SU-DHL-6 (cell line): ENCODE results near the gene EFNA5.

Experiments used
- EZH2phosphoT487 ChIP-seq: fragments of 200-600 bp; sonication (generic), shearing (Covaris generic); conservative IDR thresholded peaks from 2 replicates; pipeline ENCODE4 v1.6.1; 2018; ENCODE audit warnings: mild to moderate bottlenecking, antibody characterized with exemption, low read length, moderate library complexity, mixed read lengths
- TF ChIP-seq, protein P1 (sequence below): fragments of 200-600 bp; sonication (generic); IDR thresholded peaks from one replicate; pipeline ENCODE4 v1.5.1; 2017; ENCODE audit warnings: antibody characterized with exemption, mild to moderate bottlenecking, low read length, moderate library complexity; ENCODE audit not compliant: insufficient read depth, poor library complexity, severe bottlenecking

DNA sequence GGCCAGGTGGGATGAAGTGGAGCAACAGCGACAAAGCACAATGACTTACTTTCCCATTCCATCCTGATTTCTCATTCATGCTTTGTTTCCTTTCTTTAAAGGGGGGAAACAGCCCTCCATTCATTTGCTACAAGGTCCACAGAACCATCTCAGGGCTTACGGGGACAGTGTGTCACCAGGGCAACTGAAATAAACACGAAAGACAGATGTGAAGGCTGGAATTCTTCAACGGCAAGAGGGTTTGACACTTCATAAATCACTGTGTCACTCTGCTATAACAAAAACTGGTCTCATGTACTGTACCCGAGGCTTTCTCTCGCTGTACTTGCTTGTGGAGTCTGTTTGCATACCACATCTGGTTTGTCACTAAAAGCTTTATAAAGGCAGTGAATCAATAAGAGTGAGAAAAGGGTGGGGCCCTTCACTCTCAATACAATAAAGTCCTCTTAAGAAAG is 150.8 kb downstream of the EFNA5 start:
- TF ChIP-seq, protein P1, sequence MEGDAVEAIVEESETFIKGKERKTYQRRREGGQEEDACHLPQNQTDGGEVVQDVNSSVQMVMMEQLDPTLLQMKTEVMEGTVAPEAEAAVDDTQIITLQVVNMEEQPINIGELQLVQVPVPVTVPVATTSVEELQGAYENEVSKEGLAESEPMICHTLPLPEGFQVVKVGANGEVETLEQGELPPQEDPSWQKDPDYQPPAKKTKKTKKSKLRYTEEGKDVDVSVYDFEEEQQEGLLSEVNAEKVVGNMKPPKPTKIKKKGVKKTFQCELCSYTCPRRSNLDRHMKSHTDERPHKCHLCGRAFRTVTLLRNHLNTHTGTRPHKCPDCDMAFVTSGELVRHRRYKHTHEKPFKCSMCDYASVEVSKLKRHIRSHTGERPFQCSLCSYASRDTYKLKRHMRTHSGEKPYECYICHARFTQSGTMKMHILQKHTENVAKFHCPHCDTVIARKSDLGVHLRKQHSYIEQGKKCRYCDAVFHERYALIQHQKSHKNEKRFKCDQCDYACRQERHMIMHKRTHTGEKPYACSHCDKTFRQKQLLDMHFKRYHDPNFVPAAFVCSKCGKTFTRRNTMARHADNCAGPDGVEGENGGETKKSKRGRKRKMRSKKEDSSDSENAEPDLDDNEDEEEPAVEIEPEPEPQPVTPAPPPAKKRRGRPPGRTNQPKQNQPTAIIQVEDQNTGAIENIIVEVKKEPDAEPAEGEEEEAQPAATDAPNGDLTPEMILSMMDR: no peak
- TF ChIP-seq EZH2phosphoT487: no peak
